Kidney epithelial cell (primary cell): ENCODE data around the gene TRAF1. TPM values are rescaled to one million over a fixed set of nuclear protein-coding genes. Genes with fewer than 3 reads are reported as not detected.

ENCODE experiments used
- DNase-seq: peaks from one replicate; pipeline ENCODE4 v3.0.0-alpha.2; 2010; ENCODE audit warnings: low read depth
- H3K27me3 ChIP-seq: 2 replicates; pipeline ENCODE4 v1.6.0; 2011; ENCODE audit warnings: low read length; ENCODE audit not compliant: control insufficient read depth, insufficient read depth
- H3K36me3 ChIP-seq: 2 replicates; pipeline ENCODE4 v1.5.1; 2011; ENCODE audit warnings: low read length; ENCODE audit not compliant: control insufficient read depth, insufficient read depth
- H3K4me3 ChIP-seq: 2 replicates; pipeline ENCODE4 v1.5.1; 2011; ENCODE audit warnings: low read depth, mild to moderate bottlenecking, control low read depth, low read length
- total RNA-seq: library from RNA; depleted of rRNA; stranded (reverse); fragments of >200 nt; gene quantifications from 2 replicates; pipeline ENCODE4 v1.2.3, GENCODE V29; 2015
- TF ChIP-seq, protein P1 (sequence below): IDR thresholded peaks from 2 replicates; pipeline ENCODE4 v1.5.1; 2011; ENCODE audit warnings: mild to moderate bottlenecking, moderate library complexity, low read length, control low read depth, inconsistent platforms; ENCODE audit not compliant: insufficient read depth, poor library complexity, severe bottlenecking

TRAF1 gene
- total RNA-seq, 1 donor from 2014 or later: 7.5 TPM

GRCh38 chr9:120861935-120862334 lies 64.7 kb downstream of the TRAF1 start:
- Histone ChIP-seq H3K27me3 (no peaks in the 10 kb centered on the region), H3K36me3 (peaks cover 5% of the 10 kb centered on the region), H3K4me3 (no peak overlapping the region)
- DNase-seq: no peak
- TF ChIP-seq, protein P1, sequence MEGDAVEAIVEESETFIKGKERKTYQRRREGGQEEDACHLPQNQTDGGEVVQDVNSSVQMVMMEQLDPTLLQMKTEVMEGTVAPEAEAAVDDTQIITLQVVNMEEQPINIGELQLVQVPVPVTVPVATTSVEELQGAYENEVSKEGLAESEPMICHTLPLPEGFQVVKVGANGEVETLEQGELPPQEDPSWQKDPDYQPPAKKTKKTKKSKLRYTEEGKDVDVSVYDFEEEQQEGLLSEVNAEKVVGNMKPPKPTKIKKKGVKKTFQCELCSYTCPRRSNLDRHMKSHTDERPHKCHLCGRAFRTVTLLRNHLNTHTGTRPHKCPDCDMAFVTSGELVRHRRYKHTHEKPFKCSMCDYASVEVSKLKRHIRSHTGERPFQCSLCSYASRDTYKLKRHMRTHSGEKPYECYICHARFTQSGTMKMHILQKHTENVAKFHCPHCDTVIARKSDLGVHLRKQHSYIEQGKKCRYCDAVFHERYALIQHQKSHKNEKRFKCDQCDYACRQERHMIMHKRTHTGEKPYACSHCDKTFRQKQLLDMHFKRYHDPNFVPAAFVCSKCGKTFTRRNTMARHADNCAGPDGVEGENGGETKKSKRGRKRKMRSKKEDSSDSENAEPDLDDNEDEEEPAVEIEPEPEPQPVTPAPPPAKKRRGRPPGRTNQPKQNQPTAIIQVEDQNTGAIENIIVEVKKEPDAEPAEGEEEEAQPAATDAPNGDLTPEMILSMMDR: no peak

DNA sequence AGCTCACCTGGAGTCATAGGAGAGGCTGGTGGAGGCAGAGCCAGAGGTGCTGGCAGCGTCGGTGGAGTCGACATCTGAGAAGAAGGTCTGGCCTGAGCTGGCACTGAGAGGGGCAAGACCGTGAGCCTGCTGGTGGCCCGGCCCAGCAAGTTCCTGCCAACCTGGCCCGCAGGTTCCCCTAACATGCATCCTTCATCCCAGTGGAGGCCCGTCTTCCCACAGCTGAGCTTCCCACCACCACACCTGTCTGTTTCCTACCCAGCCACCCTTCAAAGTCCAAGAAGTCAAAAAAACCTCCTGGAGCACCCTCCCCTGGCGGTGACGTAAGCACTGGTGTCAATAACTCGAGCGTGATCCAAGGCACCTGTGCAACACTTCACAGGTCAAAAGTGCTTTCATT lies 66.5 kb downstream of the TRAF1 start:
- peaks cover 3% of the 10 kb centered on the region for H3K36me3 ChIP-seq

GRCh38 chr9:120859361-120859760 lies 67.2 kb downstream of the TRAF1 start:
- Histone ChIP-seq H3K36me3 (peaks cover 3% of the 10 kb centered on the region), H3K4me3 (no peak overlapping the region), H3K27me3 (no peaks in the 10 kb centered on the region)
- no peak for DNase-seq
- TF ChIP-seq, protein P1: no peak

More for the DNA sequence above, 66.5 kb downstream of the TRAF1 start:
- TF ChIP-seq, protein P1: no peak
- Histone ChIP-seq H3K4me3 (no peak overlapping the region), H3K27me3 (no peaks in the 10 kb centered on the region)
- no peak for DNase-seq

DNA sequence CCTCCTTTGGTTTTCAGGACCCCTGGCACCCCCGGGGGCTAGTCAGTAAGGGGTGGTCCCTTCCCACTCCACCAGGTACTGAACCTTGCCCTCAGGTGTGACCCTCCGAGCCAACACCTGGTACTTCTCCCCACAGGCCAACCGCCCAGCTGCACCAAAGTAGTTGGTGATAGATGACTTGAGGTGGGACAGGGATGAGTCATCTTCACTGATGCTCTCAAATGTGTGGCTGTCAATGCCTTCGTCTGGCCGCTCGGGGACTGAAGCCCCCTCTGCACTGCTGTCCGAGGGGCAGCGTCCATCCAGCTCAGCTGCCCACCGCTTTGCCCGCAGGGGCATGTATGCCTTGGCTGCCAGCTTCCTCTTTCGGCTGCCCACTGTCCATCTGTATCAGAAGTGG lies 68.7 kb downstream of the TRAF1 start:
- Histone ChIP-seq H3K27me3 (no peaks in the 10 kb centered on the region), H3K36me3 (peaks cover 3% of the 10 kb centered on the region), H3K4me3 (no peak overlapping the region)
- no peak for DNase-seq
- TF ChIP-seq, protein P1: no peak

DNA sequence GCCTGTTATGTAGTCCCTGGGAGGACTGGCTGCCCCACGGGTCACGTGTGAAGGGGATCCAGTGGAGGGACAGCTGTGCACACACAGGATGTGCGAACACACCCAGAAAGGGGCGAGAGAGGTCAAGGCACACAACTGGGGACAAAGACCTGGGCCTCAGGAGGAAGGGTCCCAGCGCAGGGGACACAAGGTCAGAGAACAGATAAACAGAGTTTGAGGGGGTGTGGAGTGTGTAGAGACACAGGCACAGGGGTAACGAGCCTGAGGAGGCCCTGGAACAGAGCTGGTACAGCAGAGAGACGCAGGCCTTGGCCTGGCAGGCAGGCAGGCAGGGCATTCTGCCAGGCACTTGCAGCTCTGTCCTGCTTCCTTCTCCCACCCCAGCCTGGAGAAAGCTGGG lies 69.1 kb downstream of the TRAF1 start:
- no peaks in the 10 kb centered on the region for H3K27me3 ChIP-seq
- H3K36me3 ChIP-seq: peaks cover 3% of the 10 kb centered on the region
- H3K4me3 ChIP-seq: no peak overlapping the region
- TF ChIP-seq, protein P1: no peak
- DNase-seq: no peak

GRCh38 chr9:120856700-120857099 lies 69.9 kb downstream of the TRAF1 start:
- no peaks in the 10 kb centered on the region for H3K27me3 ChIP-seq
- TF ChIP-seq, protein P1: no peak
- no peak for DNase-seq
- H3K4me3 ChIP-seq: no peak overlapping the region
- H3K36me3 ChIP-seq: peaks cover 3% of the 10 kb centered on the region
